H1 (cell line): Measurements from ENCODE around the gene PARP1. TPM values are rescaled to one million over a fixed set of nuclear protein-coding genes. Genes with fewer than 3 reads are reported as not detected.

Source experiments
- GTF2F1 ChIP-seq: IDR thresholded peaks from 2 replicates; pipeline ENCODE4 v1.6.1; 2012; ENCODE audit warnings: low read depth, low read length, improper control_type of control experiment, borderline replicate concordance
- KDM4A ChIP-seq: IDR thresholded peaks from one replicate; pipeline ENCODE4 v1.7.1; 2012; ENCODE audit warnings: low read depth, mild to moderate bottlenecking, moderate library complexity, low read length, inconsistent platforms; ENCODE audit not compliant: severe bottlenecking
- polyA plus RNA-seq, 7 experiments: library from polyadenylated mRNA; depleted of rRNA in 3 of 7; stranded (reverse) in 5 of 7; unstranded in 2 of 7; fragments of >200 nt in 5 of 7; fragments of 200-250 nt in 2 of 7; gene quantifications; 1 replicate in 5 of 7; 2 replicates in 1 of 7; 4 replicates in 1 of 7; pipeline versions ENCODE4 v1.2.1 to v1.2.3, GENCODE V29; 2011 to 2013; ENCODE audit warnings: missing spikeins in 2 of 7, mixed read lengths in 2 of 7
- total RNA-seq: library from RNA; stranded (reverse); fragmentation: NEBNext Ultra II Directional; extraction: Animal tissue kit (Norgen Biotek cat#: 25700); gene quantifications from 2 replicates; pipeline ENCODE4 v1.2.1, GENCODE V29; 2021

The PARP1 gene
- total and polyA plus RNA-seq, 2 of the 8 experiments (the other 6 are each of a cell fraction or from before 2014, with no cell fraction given) = 416 to 441 TPM

DNA sequence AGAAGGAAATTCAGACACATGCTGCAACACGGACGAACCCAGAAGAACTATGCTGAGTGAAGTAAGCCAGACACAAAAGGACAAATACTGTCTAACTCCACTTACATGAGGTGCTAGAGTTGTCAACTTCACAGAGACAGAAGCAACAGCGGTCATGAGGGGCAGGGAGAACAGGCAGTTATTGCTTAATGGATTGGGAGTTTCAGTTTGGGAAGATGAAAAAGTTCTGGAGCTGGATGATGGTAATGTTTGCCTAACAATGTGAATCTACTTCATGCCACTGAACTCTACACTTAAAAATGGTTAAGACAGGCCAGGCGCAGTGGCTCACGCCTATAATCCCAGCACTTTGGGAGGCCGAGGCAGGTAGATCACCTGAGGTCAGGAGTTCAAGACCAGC lies 12.1 kb downstream of the PARP1 start (continued):
- no peak for TF ChIP-seq GTF2F1
- no peak for TF ChIP-seq KDM4A
